Measurements from ENCODE around the gene KAT14. TPM values are rescaled to one million over a fixed set of nuclear protein-coding genes. Genes with fewer than 3 reads are reported as not detected.
"Not testable (repeated sequence)": the region's sequence is repeated elsewhere in the genome, so short reads cannot be mapped to it uniquely, and the experiment has no call there.

The KAT14 gene
- polyA plus RNA-seq, 1 donor: 19.2 TPM

GRCh38 chr20:18156045-18156444 lies 18.4 kb downstream of the KAT14 start:
- no peak for DNase-seq

GRCh38 chr20:18164356-18164755 lies 26.7 kb downstream of the KAT14 start:
- DNase-seq: no peak

GRCh38 chr20:18165553-18165952 lies 27.9 kb downstream of the KAT14 start:
- DNase-seq: no peak

- no peak for DNase-seq
Observed at GRCh38 chr20:18166241-18166881, 28.7 kb downstream of the KAT14 start.

GRCh38 chr20:18166950-18167349 lies 29.3 kb downstream of the KAT14 start:
- no peak for DNase-seq

- no peak for DNase-seq
Observed at GRCh38 chr20:18172379-18172778, 34.7 kb downstream of the KAT14 start.

GRCh38 chr20:18174906-18175683 lies 37.4 kb downstream of the KAT14 start:
- DNase-seq: no peak

- no peak for DNase-seq
Observed at GRCh38 chr20:18176318-18176785, 38.7 kb downstream of the KAT14 start.

GRCh38 chr20:18180366-18180765 lies 42.7 kb downstream of the KAT14 start:
- DNase-seq: not testable (repeated sequence)

- DNase-seq: no peak
Observed at GRCh38 chr20:18180815-18181214, 43.2 kb downstream of the KAT14 start.

- no peak for DNase-seq
Observed at GRCh38 chr20:18187020-18187419, 49.4 kb downstream of the KAT14 start.

- peak; percentile 18 for DNase-seq
Observed at GRCh38 chr20:18188434-18188833, 50.8 kb downstream of the KAT14 start.

- DNase-seq: no peak
Observed at GRCh38 chr20:18190338-18191233, 52.9 kb downstream of the KAT14 start.

- no peak for DNase-seq
Observed at GRCh38 chr20:18191306-18191705, 53.6 kb downstream of the KAT14 start.

GRCh38 chr20:18194461-18194860 lies 56.8 kb downstream of the KAT14 start:
- not testable (repeated sequence) for DNase-seq

GRCh38 chr20:18195931-18196330 lies 58.3 kb downstream of the KAT14 start:
- DNase-seq: no peak

- no peak for DNase-seq
Observed at GRCh38 chr20:18197382-18198070, 59.9 kb downstream of the KAT14 start.

GRCh38 chr20:18202966-18203365 lies 65.3 kb downstream of the KAT14 start:
- no peak for DNase-seq

GRCh38 chr20:18203700-18204099 lies 66.0 kb downstream of the KAT14 start:
- not testable (repeated sequence) for DNase-seq

GRCh38 chr20:18213002-18213401 lies 75.3 kb downstream of the KAT14 start:
- DNase-seq: no peak

GRCh38 chr20:18215566-18215965 lies 77.9 kb downstream of the KAT14 start:
- DNase-seq: no peak

GRCh38 chr20:18218280-18218679 lies 80.6 kb downstream of the KAT14 start:
- DNase-seq: no peak
